H1 (cell line): ENCODE data around the gene PSMB9. TPM values are rescaled to one million over a fixed set of nuclear protein-coding genes. Genes with fewer than 3 reads are reported as not detected.

Experiments used
- CTCF ChIA-PET: fragments of 300-600 bp; sonication (Branson Sonifier 250); formaldehyde crosslinking; loops from one replicate; lab custom pipeline; 2021; ENCODE audit not compliant: partially characterized antibody; lab: Charles Lee
- POLR2A ChIA-PET: fragments of 300-600 bp; sonication (Branson Sonifier 250); formaldehyde crosslinking; loops from one replicate; lab custom pipeline; 2021; ENCODE audit warnings: inconsistent platforms; ENCODE audit not compliant: partially characterized antibody; lab: Charles Lee
- DNase-seq, 2 experiments: peaks; one replicate each; pipeline versions ENCODE4 v3.0.0 to v3.0.0-alpha.2; 2010 to 2022; ENCODE audit warnings: low spot score in 2 of 2, low read depth in 1 of 2, mixed read lengths in 1 of 2
- FAIRE-seq: peaks from 2 replicates; lab custom pipeline; 2011; peaks lifted over from hg19 to GRCh38; lab: Jason Lieb, UNC
- H2AFZ ChIP-seq: 2 replicates; pipeline ENCODE4 v1.8.1; 2012; ENCODE audit warnings: low read length, inconsistent platforms
- H2AK5ac ChIP-seq: 2 replicates; pipeline ENCODE4 v1.6.1; 2013; ENCODE audit warnings: low read depth, low read length
- H2BK120ac ChIP-seq: replicated peaks from 2 replicates; pipeline ENCODE3; 2013; ENCODE audit warnings: low read depth, low read length, inconsistent platforms
- H2BK12ac ChIP-seq: 2 replicates; pipeline ENCODE4 v1.6.1; 2013; ENCODE audit warnings: low read depth, low read length
- H2BK15ac ChIP-seq: 2 replicates; pipeline ENCODE4 v1.6.1; 2013; ENCODE audit warnings: low read length
- H2BK20ac ChIP-seq: 2 replicates; pipeline ENCODE4 v1.6.1; 2013; ENCODE audit warnings: low read length
- H2BK5ac ChIP-seq: 2 replicates; pipeline ENCODE4 v1.6.1; 2013; ENCODE audit warnings: low read depth, low read length
- H3K14ac ChIP-seq: 2 replicates; pipeline ENCODE4 v1.6.1; 2013; ENCODE audit warnings: inconsistent platforms; ENCODE audit not compliant: insufficient read length
- H3K18ac ChIP-seq: 2 replicates; pipeline ENCODE4 v1.6.1; 2013; ENCODE audit warnings: low read length; ENCODE audit errors: extremely low read depth
- H3K23ac ChIP-seq: 2 replicates; pipeline ENCODE4 v1.6.1; 2013; ENCODE audit warnings: inconsistent platforms; ENCODE audit not compliant: insufficient read length
- H3K23me2 ChIP-seq: 2 replicates; pipeline ENCODE4 v1.6.1; 2013; ENCODE audit warnings: low read depth, low read length
- H3K27ac ChIP-seq: 2 replicates; pipeline ENCODE4 v1.6.1; 2011; ENCODE audit warnings: low read depth, low read length, inconsistent platforms
- H3K27me3 ChIP-seq, 4 experiments: replicated peaks in 1 of 4; 1 replicate in 1 of 4; 2 replicates in 3 of 4; pipeline versions ENCODE4 v1.6.1 to v1.8.1; 2011 to 2013; ENCODE audit warnings: low read length in 3 of 4, mild to moderate bottlenecking in 3 of 4, inconsistent platforms in 2 of 4, mixed read lengths in 2 of 4, moderate library complexity in 1 of 4; ENCODE audit not compliant: control insufficient read depth in 3 of 4, insufficient read depth in 3 of 4; ENCODE audit errors: extremely low read depth in 1 of 4
- H3K36me3 ChIP-seq, 4 experiments: 2 replicates each; pipeline versions ENCODE4 v1.6.1 to v1.8.1; 2011 to 2013; ENCODE audit warnings: mild to moderate bottlenecking in 4 of 4, low read length in 3 of 4, moderate library complexity in 2 of 4, control low read depth in 1 of 4, inconsistent platforms in 1 of 4; ENCODE audit not compliant: insufficient read depth in 4 of 4, control insufficient read depth in 2 of 4
- H3K4ac ChIP-seq: replicated peaks from 2 replicates; pipeline ENCODE3; 2013; ENCODE audit warnings: low read length, low read depth, mixed read lengths, inconsistent platforms; ENCODE audit not compliant: insufficient read length
- H3K4me1 ChIP-seq, 4 experiments: replicated peaks in 1 of 4; 1 replicate in 1 of 4; 2 replicates in 3 of 4; pipeline versions ENCODE4 v1.6.1 to v1.8.1; 2011 to 2013; ENCODE audit warnings: low read length in 3 of 4, inconsistent platforms in 2 of 4, mixed read lengths in 1 of 4; ENCODE audit not compliant: insufficient read depth in 4 of 4, control insufficient read depth in 3 of 4
- H3K4me2 ChIP-seq, 2 experiments: 2 replicates each; pipeline versions ENCODE4 v1.6.1 to v1.8.1; 2011 to 2013; ENCODE audit warnings: low read depth in 2 of 2, low read length in 2 of 2, control low read depth in 1 of 2, inconsistent platforms in 1 of 2, mild to moderate bottlenecking in 1 of 2; ENCODE audit not compliant: insufficient read depth in 1 of 2
- H3K4me3 ChIP-seq, 4 experiments: fragments of 200-600, 300-600 bp in 1 of 4; sonication (generic), shearing (Covaris generic), sonication (Bioruptor Twin) in 1 of 4; 2 replicates each; pipeline versions ENCODE4 v1.5.1 to v1.8.1; 2011 to 2016; ENCODE audit warnings: low read length in 4 of 4, low read depth in 3 of 4, control low read depth in 2 of 4, inconsistent platforms in 2 of 4, mild to moderate bottlenecking in 2 of 4, mixed read lengths in 1 of 4, moderate library complexity in 1 of 4; ENCODE audit not compliant: insufficient read depth in 2 of 4; ENCODE audit errors: extremely low read depth in 1 of 4
- H3K56ac ChIP-seq: replicated peaks from 2 replicates; pipeline ENCODE3; 2013; ENCODE audit warnings: low read depth, mild to moderate bottlenecking, mixed read lengths, low read length, inconsistent platforms; ENCODE audit not compliant: insufficient read length
- H3K79me1 ChIP-seq: 2 replicates; pipeline ENCODE4 v1.6.1; 2013; ENCODE audit warnings: low read depth, low read length, control low read depth
- H3K79me2 ChIP-seq, 2 experiments: 2 replicates each; pipeline versions ENCODE4 v1.6.1 to v1.8.1; 2012 to 2013; ENCODE audit warnings: low read length in 2 of 2, mild to moderate bottlenecking in 2 of 2, inconsistent platforms in 1 of 2; ENCODE audit not compliant: insufficient read depth in 2 of 2, control insufficient read depth in 1 of 2
- H3K9ac ChIP-seq, 4 experiments: replicated peaks in 1 of 4; 1 replicate in 1 of 4; 2 replicates in 3 of 4; pipeline versions ENCODE4 v1.6.1 to v1.8.1; 2011 to 2013; ENCODE audit warnings: low read depth in 3 of 4, low read length in 3 of 4, control low read depth in 2 of 4, mild to moderate bottlenecking in 2 of 4, moderate library complexity in 2 of 4, inconsistent platforms in 1 of 4; ENCODE audit errors: extremely low read depth in 1 of 4
- H3K9me3 ChIP-seq, 2 experiments: 2 replicates each; pipeline versions ENCODE4 v1.6.1 to v1.8.1; 2012 to 2013; ENCODE audit warnings: mild to moderate bottlenecking in 2 of 2, moderate library complexity in 2 of 2, control low read depth in 1 of 2, inconsistent platforms in 1 of 2, low read depth in 1 of 2, low read length in 1 of 2, mixed read lengths in 1 of 2; ENCODE audit not compliant: insufficient read depth in 2 of 2
- H4K20me1 ChIP-seq, 2 experiments: replicated peaks in 1 of 2; 2 replicates each; pipeline versions ENCODE3 to v1.8.1; 2011 to 2013; ENCODE audit warnings: inconsistent platforms in 2 of 2, low read length in 2 of 2, mild to moderate bottlenecking in 1 of 2; ENCODE audit not compliant: insufficient read depth in 2 of 2, control insufficient read depth in 1 of 2
- H4K5ac ChIP-seq: 2 replicates; pipeline ENCODE4 v1.6.1; 2013; ENCODE audit warnings: low read length, low read depth, mixed read lengths, inconsistent platforms; ENCODE audit not compliant: insufficient read length
- H4K8ac ChIP-seq: 2 replicates; pipeline ENCODE4 v1.8.0; 2013; ENCODE audit warnings: mild to moderate bottlenecking, moderate library complexity, low read length, inconsistent platforms; ENCODE audit not compliant: insufficient read depth; ENCODE audit errors: extremely low read depth
- H4K91ac ChIP-seq: replicated peaks from 2 replicates; pipeline ENCODE3; 2013; ENCODE audit warnings: low read length, mixed read lengths, inconsistent platforms; ENCODE audit not compliant: insufficient read length
- BCL11A ChIP-seq, 2 experiments: IDR thresholded peaks; one replicate each; pipeline ENCODE4 v1.6.1; 2011; ENCODE audit warnings: low read depth in 2 of 2, low read length in 2 of 2, mild to moderate bottlenecking in 2 of 2
- EZH2 ChIP-seq: fragments of 200-600 bp; sonication (generic); IDR thresholded peaks from 2 replicates; pipeline ENCODE4 v1.7.1; 2012; ENCODE audit warnings: low read depth, mild to moderate bottlenecking, moderate library complexity, low read length, inconsistent platforms; ENCODE audit not compliant: severe bottlenecking
- GTF2F1 ChIP-seq: IDR thresholded peaks from 2 replicates; pipeline ENCODE4 v1.6.1; 2012; ENCODE audit warnings: low read depth, low read length, improper control_type of control experiment, borderline replicate concordance
- SIX5 ChIP-seq: IDR thresholded peaks from 2 replicates; pipeline ENCODE4 v1.6.1; 2011; ENCODE audit warnings: mild to moderate bottlenecking, low read depth, low read length
- TAF1 ChIP-seq: IDR thresholded peaks from 2 replicates; pipeline ENCODE4 v1.6.1; 2011; ENCODE audit warnings: mild to moderate bottlenecking, low read depth, low read length
- WGBS, 2 experiments: shearing (Covaris generic) in 1 of 2; methylation state at CpG; one replicate each; pipeline versions ENCODE4 v1.1.6 to v1.1.7; 2013 to 2015; ENCODE audit warnings: low lambda C conversion rate in 2 of 2, mixed read lengths in 2 of 2, inconsistent platforms in 1 of 2, low coverage in 1 of 2, missing lambda C conversion rate in 1 of 2; ENCODE audit not compliant: insufficient replicate concordance in 2 of 2, insufficient coverage in 1 of 2, insufficient read length in 1 of 2; ENCODE audit errors: extremely low coverage in 1 of 2, missing lambda C conversion rate in 1 of 2; 5-methylcytosine and 5-hydroxymethylcytosine counted together
- polyA plus RNA-seq, 7 experiments: library from polyadenylated mRNA; depleted of rRNA in 3 of 7; stranded (reverse) in 5 of 7; unstranded in 2 of 7; fragments of >200 nt in 5 of 7; fragments of 200-250 nt in 2 of 7; gene quantifications; 1 replicate in 5 of 7; 2 replicates in 1 of 7; 4 replicates in 1 of 7; pipeline versions ENCODE4 v1.2.1 to v1.2.3, GENCODE V29; 2011 to 2013; ENCODE audit warnings: missing spikeins in 2 of 7, mixed read lengths in 2 of 7
- total RNA-seq: library from RNA; stranded (reverse); fragmentation: NEBNext Ultra II Directional; extraction: Animal tissue kit (Norgen Biotek cat#: 25700); gene quantifications from 2 replicates; pipeline ENCODE4 v1.2.1, GENCODE V29; 2021

PSMB9 gene
- total and polyA plus RNA-seq, 2 of the 8 experiments (the other 6 are each of a cell fraction or from before 2014, with no cell fraction given) = 4.5 to 22.8 TPM

DNA sequence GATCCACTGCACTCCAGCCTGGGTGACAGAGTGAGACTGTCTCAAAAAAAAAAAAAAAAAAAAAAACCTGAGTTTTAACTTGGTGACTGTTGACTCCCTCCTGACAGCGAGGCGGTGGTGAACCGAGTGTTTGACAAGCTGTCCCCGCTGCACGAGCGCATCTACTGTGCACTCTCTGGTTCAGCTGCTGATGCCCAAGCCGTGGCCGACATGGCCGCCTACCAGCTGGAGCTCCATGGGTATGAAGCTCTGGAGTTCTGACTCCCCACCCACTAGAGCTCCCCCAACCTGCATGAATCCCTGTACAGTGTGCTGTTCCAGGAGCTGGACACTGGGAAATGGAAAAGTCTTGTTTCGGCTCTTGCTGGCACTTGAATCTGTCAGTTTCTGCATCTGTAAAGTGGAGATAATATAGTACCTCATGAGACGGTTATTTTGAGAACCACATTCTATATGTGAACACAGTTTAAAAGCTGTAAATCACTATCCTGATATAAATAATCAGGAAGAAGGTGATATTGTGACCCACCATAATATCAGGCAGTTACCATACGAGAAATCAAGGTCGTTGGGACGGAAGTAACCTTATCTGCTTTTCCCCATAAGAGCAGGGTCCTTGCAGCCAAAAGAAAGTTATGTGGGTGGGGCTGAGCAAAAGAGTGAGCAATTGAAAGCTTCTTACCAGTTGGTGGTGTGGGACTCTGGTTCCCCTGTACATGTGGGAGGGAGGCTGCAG, 3.3 kb downstream of the PSMB9 start:
- Histone ChIP-seq H4K20me1 (no peaks in the 10 kb centered on the region), H3K79me2 (no peaks in the 10 kb centered on the region), H3K36me3 (no peaks in the 10 kb centered on the region), H4K8ac (no peak overlapping the region), H3K4me3 (no peak overlapping the region), H2AK5ac (no peak overlapping the region), H3K27ac (no peak overlapping the region), H2BK20ac (no peak overlapping the region), H3K27me3 (peaks cover 3 to 29% (median 26%) of the 10 kb centered on the region in 4 experiments), H3K4ac (no peak overlapping the region), H2BK12ac (no peak overlapping the region), H4K5ac (no peak overlapping the region), H4K91ac (no peak overlapping the region), H3K9ac (no peak overlapping the region), H3K56ac (no peak overlapping the region), H3K4me2 (no peak overlapping the region), H3K23me2 (peaks cover 13% of the 10 kb centered on the region), H3K23ac (no peak overlapping the region), H3K18ac (no peak overlapping the region), H3K14ac (no peak overlapping the region), H3K79me1 (no peaks in the 10 kb centered on the region), H3K9me3 (no peaks in the 10 kb centered on the region), H3K4me1 (peaks cover 0 to 6% (median 1%) of the 10 kb centered on the region in 4 experiments; a peak in 6 of 7 replicates), H2AFZ (no peak overlapping the region), H2BK5ac (no peak overlapping the region), H2BK15ac (no peak overlapping the region), H2BK120ac (no peak overlapping the region)
- POLR2A ChIA-PET = interaction anchor here (1.2 to 2.6 kb wide), 2 partner anchors 18 to 114 kb away, joined by 4 to 10 read pairs; partner anchors contain the start of gene TAP2
- TF ChIP-seq EZH2 (no peak), GTF2F1 (no peak), SIX5 (no peak), BCL11A (IDR thresholded peaks at IDR 0.05; ENCODE audit: low read depth in 2 of 2, low read length in 2 of 2) (no peak), TAF1 (no peak)
- 87% methylated on average over 14 of the region's 14 CpGs; no CpG with 5 or more reads in 1 of the 2 experiments for WGBS, 2 experiments
- DNase-seq = no peak
- FAIRE-seq = no peak
- CTCF ChIA-PET = interaction anchor here (0.8 to 19.9 kb wide), 8 partner anchors 11 to 612 kb away, joined by 3 to 402 read pairs (median 5); partner anchors contain the start of genes BRD2, HLA-DMA, PSMB8 and TAP2
